B cell (primary cell): ENCODE results near the gene RNF220. TPM values are rescaled to one million over a fixed set of nuclear protein-coding genes. Genes with fewer than 3 reads are reported as not detected.

Experiments used
- ATAC-seq: fragments of 200-7000 bp; cut with Tn5 transposase; one replicate; pipeline ENCODE4 v1.10.0; 2021; ENCODE audit warnings: low read depth, mild to moderate bottlenecking, moderate number of reproducible peaks, moderate library complexity
- CTCF ChIA-PET: fragments of 350-600 bp; sonication (Branson Sonifier 250); formaldehyde crosslinking; loops from one replicate; lab custom pipeline; 2021; ENCODE audit warnings: antibody characterized with exemption, inconsistent platforms; lab: Charles Lee
- POLR2A ChIA-PET: fragments of 350-600 bp; sonication (Branson Sonifier 250); formaldehyde crosslinking; loops from one replicate; lab custom pipeline; 2021; ENCODE audit warnings: antibody characterized with exemption; lab: Charles Lee
- DNase-seq: peaks from one replicate; pipeline ENCODE4 v3.0.0; 2013
- H2AFZ ChIP-seq: 2 replicates; pipeline ENCODE4 v1.6.1; 2012; ENCODE audit warnings: mild to moderate bottlenecking, low read depth, low read length; ENCODE audit not compliant: insufficient read depth, poor library complexity, severe bottlenecking
- H3K27ac ChIP-seq, 2 donors: 1 replicate in 1 of 2; 2 replicates in 1 of 2; pipeline ENCODE4 v1.5.1; 2012 to 2013; ENCODE audit warnings: low read length in 2 of 2, mild to moderate bottlenecking in 2 of 2, moderate library complexity in 1 of 2
- H3K27me3 ChIP-seq, 4 experiments: fragments of 200-600 bp in 1 of 4; sonication (generic) in 1 of 4; replicated peaks in 1 of 4; 1 replicate in 2 of 4; 2 replicates in 2 of 4; pipeline versions ENCODE4 v1.6.1 to v1.7.0; 2013 to 2016; ENCODE audit warnings: low read length in 3 of 4, mild to moderate bottlenecking in 2 of 4, mixed read lengths in 1 of 4, moderate library complexity in 1 of 4; ENCODE audit not compliant: insufficient read depth in 4 of 4, control insufficient read depth in 3 of 4; ENCODE audit errors: control extremely low read depth in 1 of 4
- H3K36me3 ChIP-seq, 2 experiments: replicated peaks in 1 of 2; 1 replicate in 1 of 2; 2 replicates in 1 of 2; pipeline versions ENCODE4 v1.6.1 to v1.7.1; 2013; ENCODE audit warnings: low read length in 1 of 2; ENCODE audit not compliant: insufficient read depth in 2 of 2, control insufficient read depth in 1 of 2; ENCODE audit errors: control extremely low read depth in 1 of 2, extremely low read depth in 1 of 2
- H3K4me1 ChIP-seq, 2 donors: fragments of 200-600 bp in 1 of 2; sonication (generic) in 1 of 2; 1 replicate in 1 of 2; 2 replicates in 1 of 2; pipeline versions ENCODE4 v1.5.1 to v1.6.1; 2013 to 2017; ENCODE audit warnings: low read length in 2 of 2; ENCODE audit not compliant: control insufficient read depth in 2 of 2, insufficient read depth in 2 of 2
- H3K4me2 ChIP-seq: replicated peaks from 2 replicates; pipeline ENCODE3; 2012; ENCODE audit warnings: mild to moderate bottlenecking, low read depth, low read length; ENCODE audit not compliant: poor library complexity, severe bottlenecking
- H3K4me3 ChIP-seq, 5 experiments: fragments of 200-600 bp in 1 of 5; sonication (generic) in 1 of 5; 1 replicate in 3 of 5; 2 replicates in 2 of 5; pipeline versions ENCODE4 v1.5.1 to v1.7.0; 2011 to 2016; ENCODE audit warnings: low read length in 4 of 5, mild to moderate bottlenecking in 4 of 5, low read depth in 2 of 5, control low read depth in 1 of 5, moderate library complexity in 1 of 5; ENCODE audit not compliant: insufficient read depth in 1 of 5; ENCODE audit errors: control extremely low read depth in 1 of 5, extremely low read depth in 1 of 5
- H3K79me2 ChIP-seq: fragments of 200-600 bp; sonication (generic); one replicate; pipeline ENCODE4 v1.6.0; 2016; ENCODE audit warnings: low read length; ENCODE audit not compliant: control insufficient read depth, insufficient read depth
- H3K9ac ChIP-seq: fragments of 200-600 bp; sonication (generic); 2 replicates; pipeline ENCODE4 v1.6.1; 2017; ENCODE audit warnings: mild to moderate bottlenecking, low read length, moderate library complexity
- H3K9me3 ChIP-seq, 3 donors: one replicate each; pipeline versions ENCODE4 v1.6.1 to v1.7.1; 2013; ENCODE audit warnings: low read length in 2 of 3; ENCODE audit not compliant: control insufficient read depth in 2 of 3, insufficient read depth in 1 of 3; ENCODE audit errors: control extremely low read depth in 1 of 3
- H4K20me1 ChIP-seq: 2 replicates; pipeline ENCODE4 v1.6.0; 2012; ENCODE audit warnings: mild to moderate bottlenecking, low read length; ENCODE audit not compliant: insufficient read depth, control insufficient read depth, poor library complexity, severe bottlenecking
- H3K27ac Mint-ChIP-seq: one replicate; pipeline ENCODE4 v1.8.0; 2021; ENCODE audit warnings: mixed read lengths
- H3K27me3 Mint-ChIP-seq: one replicate; pipeline ENCODE4 v1.8.0; 2021; ENCODE audit warnings: mixed read lengths
- H3K4me1 Mint-ChIP-seq: one replicate; pipeline ENCODE4 v1.8.0; 2021; ENCODE audit warnings: mixed read lengths
- H3K4me3 Mint-ChIP-seq: one replicate; pipeline ENCODE4 v1.8.0; 2021; ENCODE audit warnings: mixed read lengths
- H3K9me3 Mint-ChIP-seq: one replicate; pipeline ENCODE4 v1.8.0; 2022; ENCODE audit warnings: mixed read lengths; ENCODE audit not compliant: insufficient read depth
- CTCF ChIP-seq: fragments of 200-600 bp; IDR thresholded peaks from one replicate; pipeline ENCODE4 v1.8.0; 2022; ENCODE audit warnings: antibody characterized with exemption, mild to moderate bottlenecking
- EZH2 ChIP-seq: IDR thresholded peaks from 2 replicates; pipeline ENCODE4 v1.6.1; 2012; ENCODE audit warnings: borderline replicate concordance, low read depth, mild to moderate bottlenecking, moderate library complexity, low read length; ENCODE audit not compliant: insufficient read depth, poor library complexity, severe bottlenecking
- WGBS: methylation state at CpG from one replicate; pipeline ENCODE4 v1.1.5; 2013; ENCODE audit warnings: missing lambda C conversion rate; ENCODE audit not compliant: insufficient coverage; 5-methylcytosine and 5-hydroxymethylcytosine counted together
- intact Hi-C: fragments of 100-400 bp; cut with micrococcal nuclease; formaldehyde crosslinking; loops from one replicate; pipeline ENCODE4 v1.10.0; 2022
- polyA plus RNA-seq: library from polyadenylated mRNA; depleted of rRNA; stranded (reverse); fragments of >200 nt; gene quantifications from 2 replicates; pipeline ENCODE4 v1.2.3, GENCODE V29; 2012
- total RNA-seq, 2 donors: library from RNA; stranded (reverse); fragments of 120-200 nt in 1 of 2; gene quantifications; 1 replicate in 1 of 2; 2 replicates in 1 of 2; pipeline versions ENCODE4 v1.2.3 to v1.2.4, GENCODE V29; 2013 to 2022

The RNF220 gene
- total and polyA plus RNA-seq, 2 donors (not counting 1 experiment from before 2014, with no cell fraction given): 115 to 141 TPM

- no peaks in the 10 kb centered on the region for H3K27me3 ChIP-seq
- no peak overlapping the region for H2AFZ ChIP-seq
- Mint-ChIP-seq H3K4me1 (no peaks in the 10 kb centered on the region), H3K4me3 (no peak overlapping the region), H3K27me3 (peaks cover 7% of the 10 kb centered on the region), H3K27ac (no peak overlapping the region), H3K9me3 (no peaks in the 10 kb centered on the region)
- H3K4me1 ChIP-seq: peaks cover 0 to 3% of the 10 kb centered on the region in 2 donors
- no peaks in the 10 kb centered on the region for H4K20me1 ChIP-seq
- WGBS: 100% methylated on average over 1 of the region's 4 CpGs
- H3K4me2 ChIP-seq: no peak overlapping the region
- intact Hi-C loops: no loop called here
- no peak overlapping the region for H3K9ac ChIP-seq
- H3K79me2 ChIP-seq: no peaks in the 10 kb centered on the region
- no peak overlapping the region for H3K4me3 ChIP-seq
- ChIA-PET CTCF (interaction anchor here (0.9 to 8.4 kb wide), 3 partner anchors 12 to 216 kb away, joined by 3 to 126 read pairs (median 25); no protein-coding TSS in a partner anchor), POLR2A (no interaction called here)
- H3K9me3 ChIP-seq: no peaks in the 10 kb centered on the region
- no peaks in the 10 kb centered on the region for H3K36me3 ChIP-seq
- H3K27ac ChIP-seq: no peak overlapping the region
- no peak for ATAC-seq
- TF ChIP-seq CTCF (no peak), EZH2 (no peak)
- no peak for DNase-seq
These were observed 191.5 kb downstream of the RNF220 start for GRCh38 chr1:44596511-44596910.

GRCh38 chr1:44598167-44598566, 193.1 kb downstream of the RNF220 start:
- CTCF ChIA-PET: interaction anchor here (1.2 to 2.6 kb wide), 3 partner anchors 11 to 220 kb away, joined by 3 to 11 read pairs (median 5); no protein-coding TSS in a partner anchor
- intact Hi-C loops: no loop called here

More at GRCh38 chr1:44598167-44598566, 193.1 kb downstream of the RNF220 start:
- Histone ChIP-seq H3K27me3 (no peaks in the 10 kb centered on the region), H3K9ac (no peak overlapping the region), H3K36me3 (no peaks in the 10 kb centered on the region), H3K4me2 (no peak overlapping the region), H2AFZ (no peak overlapping the region), H3K4me1 (peaks cover 0 to 3% of the 10 kb centered on the region in 2 donors), H3K4me3 (no peak overlapping the region), H3K9me3 (no peaks in the 10 kb centered on the region), H4K20me1 (no peaks in the 10 kb centered on the region), H3K79me2 (no peaks in the 10 kb centered on the region), H3K27ac (no peak overlapping the region)
- WGBS: 91% methylated on average over 5 of the region's 10 CpGs
- Mint-ChIP-seq H3K27me3 (peaks cover 7% of the 10 kb centered on the region), H3K27ac (no peak overlapping the region), H3K4me1 (no peaks in the 10 kb centered on the region), H3K9me3 (no peaks in the 10 kb centered on the region), H3K4me3 (no peak overlapping the region)
- DNase-seq (no peak), ATAC-seq (no peak)
- TF ChIP-seq EZH2 (no peak), CTCF (no peak)
- POLR2A ChIA-PET: no interaction called here
